MM.1S (cell line): ENCODE measurements around the gene L3MBTL4.

Source experiments
- CTCF ChIP-seq: fragments of 300-600 bp; sonication (generic); IDR thresholded peaks from 2 replicates; pipeline ENCODE4 v1.5.1; 2016; ENCODE audit warnings: antibody characterized with exemption, low read length, mixed read lengths
- EZH2 ChIP-seq: fragments of 300-600 bp; sonication (generic); optimal IDR thresholded peaks from 2 replicates; pipeline ENCODE3; 2017; ENCODE audit warnings: low read depth, mild to moderate bottlenecking, antibody characterized with exemption, low read length, mixed read lengths

GRCh38 chr18:5995626-5996025 is 419.1 kb downstream of the L3MBTL4 start:
- TF ChIP-seq EZH2 (no peak), CTCF (no peak)
